K562 (cell line): ENCODE results near the gene KCTD15. TPM values are rescaled to one million over a fixed set of nuclear protein-coding genes. Genes with fewer than 3 reads are reported as not detected.

Experiments used
- ATAC-seq: fragments of 200-7000 bp; cut with Tn5 transposase; 3 replicates; pipeline ENCODE4 v1.9.1; 2020; ENCODE audit warnings: moderate library complexity
- BruUV-seq: library from RNA; stranded (reverse); fragments of 400-500 nt; replicated peaks from 2 replicates; lab custom pipeline; 2021; lab: Mats Ljungman, UMichigan
- CTCF ChIA-PET: fragments of 300-600 bp; formaldehyde crosslinking; extraction: SDS; loops from one replicate; lab custom pipeline; 2021; ENCODE audit warnings: low intra/inter-chr PET ratio; lab: Yijun Ruan, JAX
- POLR2A ChIA-PET: fragments of 300-600, 350-650 bp; sonication (Branson Sonifier 250); formaldehyde crosslinking; extraction: SDS; loops from one replicate; lab custom pipeline; 2021; ENCODE audit warnings: antibody characterized with exemption, inconsistent platforms; lab: Yijun Ruan, JAX
- DNase-seq, 4 experiments: peaks; one replicate each; pipeline versions ENCODE4 v3.0.0 to v3.0.0-alpha.2; 2011 to 2018; ENCODE audit warnings: low spot score in 3 of 4, mixed read lengths in 3 of 4; ENCODE audit errors: extremely low read depth in 1 of 4
- FAIRE-seq: peaks from 2 replicates; lab custom pipeline; 2011; peaks lifted over from hg19 to GRCh38; lab: Jason Lieb, UNC
- H2AFZ ChIP-seq: 2 replicates; pipeline ENCODE4 v1.6.0; 2011; ENCODE audit warnings: low read depth, low read length, control low read depth, inconsistent platforms
- H3K27ac ChIP-seq: fragments of 200-600 bp; 3 replicates; pipeline ENCODE4 v1.8.0; 2011; ENCODE audit warnings: low read depth, mild to moderate bottlenecking, control low read depth, inconsistent platforms, low read length, moderate library complexity, mixed read lengths; ENCODE audit errors: extremely low read depth
- H3K27me3 ChIP-seq, 2 experiments: fragments of 300-600 bp in 1 of 2; 2 replicates in 1 of 2; 3 replicates in 1 of 2; pipeline versions ENCODE4 v1.6.0 to v1.8.0; 2011; ENCODE audit warnings: inconsistent platforms in 2 of 2, low read length in 2 of 2, mild to moderate bottlenecking in 1 of 2, mixed read lengths in 1 of 2, moderate library complexity in 1 of 2; ENCODE audit not compliant: control insufficient read depth in 2 of 2, insufficient read depth in 2 of 2
- H3K36me3 ChIP-seq: fragments of 300-600 bp; 3 replicates; pipeline ENCODE4 v1.8.0; 2011; ENCODE audit warnings: mild to moderate bottlenecking, low read length, inconsistent platforms; ENCODE audit not compliant: control insufficient read depth, insufficient read depth
- H3K4me1 ChIP-seq, 2 experiments: fragments of 200-600 bp in 1 of 2; replicated peaks in 1 of 2; 2 replicates in 1 of 2; 3 replicates in 1 of 2; pipeline versions ENCODE4 v1.5.1 to v1.8.0; 2011; ENCODE audit warnings: inconsistent platforms in 2 of 2, low read length in 2 of 2, mild to moderate bottlenecking in 1 of 2, mixed read lengths in 1 of 2, moderate library complexity in 1 of 2; ENCODE audit not compliant: control insufficient read depth in 2 of 2, insufficient read depth in 2 of 2
- H3K4me2 ChIP-seq: 2 replicates; pipeline ENCODE4 v1.6.1; 2011; ENCODE audit warnings: low read length, control low read depth, inconsistent platforms, mixed read lengths; ENCODE audit not compliant: insufficient read depth
- H3K4me3 ChIP-seq: fragments of 200-600 bp; sonication (generic), shearing (Covaris generic); 2 replicates; pipeline ENCODE4 v1.5.1; 2016; ENCODE audit warnings: control low read depth, inconsistent platforms
- H3K79me2 ChIP-seq: fragments of 200-600 bp; 3 replicates; pipeline ENCODE4 v1.8.0; 2011; ENCODE audit warnings: low read length, inconsistent platforms; ENCODE audit not compliant: control insufficient read depth, insufficient read depth
- H3K9ac ChIP-seq, 2 experiments: 2 replicates each; pipeline versions ENCODE4 v1.6.0 to v1.6.1; 2011; ENCODE audit warnings: low read depth in 2 of 2, low read length in 2 of 2, control low read depth in 1 of 2, inconsistent platforms in 1 of 2, mild to moderate bottlenecking in 1 of 2, mixed read lengths in 1 of 2; ENCODE audit not compliant: insufficient read depth in 1 of 2
- H3K9me1 ChIP-seq: one replicate; pipeline ENCODE4 v1.6.0; 2011; ENCODE audit warnings: inconsistent platforms, mild to moderate bottlenecking, low read length, moderate library complexity; ENCODE audit not compliant: control insufficient read depth, insufficient read depth
- H3K9me3 ChIP-seq: replicated peaks from 2 replicates; pipeline ENCODE4 v1.5.1; 2011; ENCODE audit warnings: low read depth, low read length, inconsistent platforms; ENCODE audit not compliant: control insufficient read depth, insufficient read depth
- H4K20me1 ChIP-seq: replicated peaks from 2 replicates; pipeline ENCODE4 v1.6.1; 2011; ENCODE audit warnings: low read length, inconsistent platforms, mixed read lengths; ENCODE audit not compliant: control insufficient read depth, insufficient read depth
- CBX8 ChIP-seq: fragments of 200-600 bp; sonication (generic); IDR thresholded peaks from 2 replicates; pipeline ENCODE4 v1.6.1; 2012; ENCODE audit warnings: borderline replicate concordance, mixed run types, low read depth, mild to moderate bottlenecking, moderate library complexity, mixed read lengths, low read length, control low read depth, inconsistent platforms; ENCODE audit not compliant: poor library complexity, severe bottlenecking; ENCODE audit errors: extremely low read depth
- HDAC1 ChIP-seq, 2 experiments: fragments of 450-650 bp; IDR thresholded peaks; 2 replicates each; pipeline ENCODE4 v1.6.1; 2016 to 2017; ENCODE audit warnings: inconsistent platforms in 1 of 2, mild to moderate bottlenecking in 1 of 2, moderate library complexity in 1 of 2
- NELFE ChIP-seq: IDR thresholded peaks from 2 replicates; pipeline ENCODE4 v1.6.1; 2011; ENCODE audit warnings: mild to moderate bottlenecking; ENCODE audit not compliant: insufficient read depth, insufficient read length
- RUNX1 ChIP-seq: sonication (generic); IDR thresholded peaks from 2 replicates; pipeline ENCODE4 v1.6.1; 2016; ENCODE audit warnings: antibody characterized with exemption, low read depth
- TARDBP ChIP-seq: fragments of 450-650 bp; IDR thresholded peaks from 2 replicates; pipeline ENCODE4 v1.6.1; 2016
- TCF7 ChIP-seq: sonication (generic); IDR thresholded peaks from 2 replicates; pipeline ENCODE4 v1.6.1; 2016; ENCODE audit warnings: antibody characterized with exemption, borderline replicate concordance
- TRIM28 ChIP-seq: fragments of 450-650 bp; IDR thresholded peaks from 2 replicates; pipeline ENCODE4 v1.6.1; 2017
- ZBTB1 ChIP-seq: sonication (generic); formaldehyde crosslinking; IDR thresholded peaks from 2 replicates; pipeline ENCODE4 v1.8.1; 2023; ENCODE audit warnings: missing genetic modification reagents, low read depth, mild to moderate bottlenecking, borderline replicate concordance
- ZNF197 ChIP-seq: fragments of 200-800 bp; sonication (Bioruptor generic); IDR thresholded peaks from 2 replicates; pipeline ENCODE4 v1.6.1; 2016; ENCODE audit warnings: low read depth, missing genetic modification characterization, missing compliant biosample characterization
- ZNF695 ChIP-seq: fragments of 450-650 bp; formaldehyde crosslinking; IDR thresholded peaks from 2 replicates; pipeline ENCODE4 v1.4.0; 2020; ENCODE audit warnings: mild to moderate bottlenecking, moderate library complexity
- ZNF75A ChIP-seq: fragments of 450-650 bp; formaldehyde crosslinking; IDR thresholded peaks from 2 replicates; pipeline ENCODE4 v1.4.0; 2020; ENCODE audit warnings: mild to moderate bottlenecking
- WGBS: fragments of 100-300 bp; shearing (Covaris generic); methylation state at CpG from one replicate; pipeline ENCODE4 v1.1.6; 2016; ENCODE audit warnings: low coverage, mixed read lengths; ENCODE audit not compliant: insufficient coverage; ENCODE audit errors: missing lambda C conversion rate; 5-methylcytosine and 5-hydroxymethylcytosine counted together
- in situ Hi-C: fragments of 300-500 bp; cut with MboI; formaldehyde crosslinking; loops from 4 replicates; pipeline ENCODE4 v1.15.0; 2018; ENCODE audit warnings: inconsistent platforms, mixed read lengths
- intact Hi-C: fragments of 100-400 bp; cut with micrococcal nuclease; formaldehyde crosslinking; loops from 2 replicates; pipeline ENCODE4 v1.14.2; 2022
- polyA plus RNA-seq, 8 experiments: library from polyadenylated mRNA; depleted of rRNA in 4 of 8; stranded (reverse) in 5 of 8; unstranded in 3 of 8; fragments of >200 nt; fragmentation: Nextera tagmentation in 2 of 8; fragmentation: Illumina TruSeq in 1 of 8; extraction: Ambion mirVana in 2 of 8; extraction: Trizol in 1 of 8; gene quantifications; 2 replicates each; pipeline versions ENCODE4 v1.2.1 to v1.2.3, GENCODE V29; 2011 to 2014; ENCODE audit warnings: inconsistent platforms in 1 of 8, missing spikeins in 1 of 8
- total RNA-seq, 7 experiments: library from RNA; depleted of rRNA in 6 of 7; stranded (reverse); fragments of >200 nt in 6 of 7; fragmentation: Illumina TruSeq in 2 of 7; extraction: Trizol in 2 of 7; gene quantifications; 2 replicates each; pipeline versions ENCODE4 v1.2.1 to v1.2.3, GENCODE V29; 2011 to 2021; ENCODE audit warnings: low replicate concordance in 1 of 7
- TF ChIP-seq, protein P1 (sequence below), 2 experiments: fragments of 450-650 bp; IDR thresholded peaks; 2 replicates each; pipeline ENCODE4 v1.6.1; 2018; ENCODE audit warnings: mild to moderate bottlenecking in 2 of 2, low read depth in 1 of 2; ENCODE audit not compliant: partially characterized antibody in 2 of 2
- TF ChIP-seq, protein P2 (sequence below): sonication (generic); formaldehyde crosslinking; IDR thresholded peaks from 2 replicates; pipeline ENCODE4 v1.8.0; 2022; ENCODE audit warnings: mild to moderate bottlenecking, missing genetic modification reagents
- TF ChIP-seq, protein P3 (sequence below): fragments of 250-450 bp; sonication (Bioruptor Pico); IDR thresholded peaks from 2 replicates; pipeline ENCODE4 v1.5.0; 2021; ENCODE audit warnings: mild to moderate bottlenecking, borderline replicate concordance

Gene KCTD15
- total and polyA plus RNA-seq, 9 of the 15 experiments (the other 6 are each of a cell fraction or from before 2014, with no cell fraction given) = 1.7 to 49.0 (median 11.8) TPM

DNA sequence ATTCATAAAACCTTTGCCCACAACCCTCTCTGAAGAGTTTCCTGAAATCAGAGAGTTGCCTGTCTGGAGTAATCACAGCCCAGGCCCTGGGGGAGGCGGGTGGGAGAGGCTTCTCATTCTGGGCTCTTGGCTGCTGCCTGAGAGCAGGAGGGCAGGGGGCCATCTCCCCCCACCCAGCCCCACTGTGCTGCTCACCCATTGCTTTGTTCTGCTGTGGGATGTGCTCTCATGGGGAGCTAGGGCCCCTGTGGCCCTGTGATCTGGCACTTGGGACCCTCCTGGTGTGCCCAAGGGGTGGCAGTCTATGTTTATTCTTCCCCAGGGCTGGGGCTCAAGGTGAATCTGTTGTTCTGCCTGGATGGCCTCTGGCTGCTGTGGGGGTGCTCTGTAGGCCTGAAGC lies 6.1 kb downstream of the KCTD15 start (continued):
- TF ChIP-seq CBX8 (no peak), ZNF197 (CRISPR knock-in tag) (no peak), TCF7 (no peak), RUNX1 (no peak), NELFE (no peak), HDAC1 (IDR thresholded peaks at IDR 0.05) (no peak)
- TF ChIP-seq, all 486 proteins: peak for 0

GRCh38 chr19:33803383-33803782 lies 6.7 kb downstream of the KCTD15 start:
- H3K9ac ChIP-seq = no peak overlapping the region
- H3K9me3 ChIP-seq = no peaks in the 10 kb centered on the region
- DNase-seq (no peak), ATAC-seq (no peak), FAIRE-seq (no peak)
- H3K27ac ChIP-seq = no peak overlapping the region
- H3K4me3 ChIP-seq = no peak overlapping the region
- H3K36me3 ChIP-seq = peaks cover 90% of the 10 kb centered on the region; the same call in 2 of the 3 replicates
- H4K20me1 ChIP-seq = no peaks in the 10 kb centered on the region
- in situ Hi-C loops (no loop called here), intact Hi-C loops (no loop called here)
- no peak overlapping the region for H2AFZ ChIP-seq
- H3K9me1 ChIP-seq = no peaks in the 10 kb centered on the region
- no peak overlapping the region for H3K4me2 ChIP-seq
- H3K79me2 ChIP-seq = peaks cover 5% of the 10 kb centered on the region; the same call in 1 of the 3 replicates
- 89% methylated on average over 9 of the region's 9 CpGs for WGBS
- H3K27me3 ChIP-seq = no peaks in the 10 kb centered on the region
- ChIA-PET CTCF (no interaction called here), POLR2A (no interaction called here)
- BruUV-seq = no TSS peak
- peaks cover 0 to 8% of the 10 kb centered on the region in 2 experiments; a peak in 2 of 5 replicates for H3K4me1 ChIP-seq
- TF ChIP-seq, protein P1, sequence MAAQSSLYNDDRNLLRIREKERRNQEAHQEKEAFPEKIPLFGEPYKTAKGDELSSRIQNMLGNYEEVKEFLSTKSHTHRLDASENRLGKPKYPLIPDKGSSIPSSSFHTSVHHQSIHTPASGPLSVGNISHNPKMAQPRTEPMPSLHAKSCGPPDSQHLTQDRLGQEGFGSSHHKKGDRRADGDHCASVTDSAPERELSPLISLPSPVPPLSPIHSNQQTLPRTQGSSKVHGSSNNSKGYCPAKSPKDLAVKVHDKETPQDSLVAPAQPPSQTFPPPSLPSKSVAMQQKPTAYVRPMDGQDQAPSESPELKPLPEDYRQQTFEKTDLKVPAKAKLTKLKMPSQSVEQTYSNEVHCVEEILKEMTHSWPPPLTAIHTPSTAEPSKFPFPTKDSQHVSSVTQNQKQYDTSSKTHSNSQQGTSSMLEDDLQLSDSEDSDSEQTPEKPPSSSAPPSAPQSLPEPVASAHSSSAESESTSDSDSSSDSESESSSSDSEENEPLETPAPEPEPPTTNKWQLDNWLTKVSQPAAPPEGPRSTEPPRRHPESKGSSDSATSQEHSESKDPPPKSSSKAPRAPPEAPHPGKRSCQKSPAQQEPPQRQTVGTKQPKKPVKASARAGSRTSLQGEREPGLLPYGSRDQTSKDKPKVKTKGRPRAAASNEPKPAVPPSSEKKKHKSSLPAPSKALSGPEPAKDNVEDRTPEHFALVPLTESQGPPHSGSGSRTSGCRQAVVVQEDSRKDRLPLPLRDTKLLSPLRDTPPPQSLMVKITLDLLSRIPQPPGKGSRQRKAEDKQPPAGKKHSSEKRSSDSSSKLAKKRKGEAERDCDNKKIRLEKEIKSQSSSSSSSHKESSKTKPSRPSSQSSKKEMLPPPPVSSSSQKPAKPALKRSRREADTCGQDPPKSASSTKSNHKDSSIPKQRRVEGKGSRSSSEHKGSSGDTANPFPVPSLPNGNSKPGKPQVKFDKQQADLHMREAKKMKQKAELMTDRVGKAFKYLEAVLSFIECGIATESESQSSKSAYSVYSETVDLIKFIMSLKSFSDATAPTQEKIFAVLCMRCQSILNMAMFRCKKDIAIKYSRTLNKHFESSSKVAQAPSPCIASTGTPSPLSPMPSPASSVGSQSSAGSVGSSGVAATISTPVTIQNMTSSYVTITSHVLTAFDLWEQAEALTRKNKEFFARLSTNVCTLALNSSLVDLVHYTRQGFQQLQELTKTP (IDR thresholded peaks at IDR 0.05; ENCODE audit: low read depth in 1 of 2, partially characterized antibody in 2 of 2) = no peak
- TF ChIP-seq, protein P2, sequence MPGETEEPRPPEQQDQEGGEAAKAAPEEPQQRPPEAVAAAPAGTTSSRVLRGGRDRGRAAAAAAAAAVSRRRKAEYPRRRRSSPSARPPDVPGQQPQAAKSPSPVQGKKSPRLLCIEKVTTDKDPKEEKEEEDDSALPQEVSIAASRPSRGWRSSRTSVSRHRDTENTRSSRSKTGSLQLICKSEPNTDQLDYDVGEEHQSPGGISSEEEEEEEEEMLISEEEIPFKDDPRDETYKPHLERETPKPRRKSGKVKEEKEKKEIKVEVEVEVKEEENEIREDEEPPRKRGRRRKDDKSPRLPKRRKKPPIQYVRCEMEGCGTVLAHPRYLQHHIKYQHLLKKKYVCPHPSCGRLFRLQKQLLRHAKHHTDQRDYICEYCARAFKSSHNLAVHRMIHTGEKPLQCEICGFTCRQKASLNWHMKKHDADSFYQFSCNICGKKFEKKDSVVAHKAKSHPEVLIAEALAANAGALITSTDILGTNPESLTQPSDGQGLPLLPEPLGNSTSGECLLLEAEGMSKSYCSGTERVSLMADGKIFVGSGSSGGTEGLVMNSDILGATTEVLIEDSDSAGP = no peak
- TF ChIP-seq ZNF695 (CRISPR knock-in tag) (no peak), TARDBP (no peak), ZBTB1 (CRISPR knock-in tag) (no peak), TRIM28 (no peak), ZNF75A (no peak)
- TF ChIP-seq, protein P3, sequence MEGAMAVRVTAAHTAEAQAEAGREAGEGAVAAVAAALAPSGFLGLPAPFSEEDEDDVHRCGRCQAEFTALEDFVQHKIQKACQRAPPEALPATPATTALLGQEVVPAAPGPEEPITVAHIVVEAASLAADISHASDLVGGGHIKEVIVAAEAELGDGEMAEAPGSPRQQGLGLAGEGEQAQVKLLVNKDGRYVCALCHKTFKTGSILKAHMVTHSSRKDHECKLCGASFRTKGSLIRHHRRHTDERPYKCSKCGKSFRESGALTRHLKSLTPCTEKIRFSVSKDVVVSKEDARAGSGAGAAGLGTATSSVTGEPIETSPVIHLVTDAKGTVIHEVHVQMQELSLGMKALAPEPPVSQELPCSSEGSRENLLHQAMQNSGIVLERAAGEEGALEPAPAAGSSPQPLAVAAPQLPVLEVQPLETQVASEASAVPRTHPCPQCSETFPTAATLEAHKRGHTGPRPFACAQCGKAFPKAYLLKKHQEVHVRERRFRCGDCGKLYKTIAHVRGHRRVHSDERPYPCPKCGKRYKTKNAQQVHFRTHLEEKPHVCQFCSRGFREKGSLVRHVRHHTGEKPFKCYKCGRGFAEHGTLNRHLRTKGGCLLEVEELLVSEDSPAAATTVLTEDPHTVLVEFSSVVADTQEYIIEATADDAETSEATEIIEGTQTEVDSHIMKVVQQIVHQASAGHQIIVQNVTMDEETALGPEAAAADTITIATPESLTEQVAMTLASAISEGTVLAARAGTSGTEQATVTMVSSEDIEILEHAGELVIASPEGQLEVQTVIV (CRISPR knock-in tag) = no peak
